Ascending aorta (tissue), 2 donors: Measurements from ENCODE around the gene DOLPP1. TPM values are rescaled to one million over a fixed set of nuclear protein-coding genes. Genes with fewer than 3 reads are reported as not detected.

Source experiments
- DNase-seq, 2 donors: peaks; one replicate each; pipeline ENCODE4 v3.0.0-alpha.2; 2019; ENCODE audit warnings: low spot score in 2 of 2
- H3K27ac ChIP-seq, 2 donors: fragments of 200-600 bp; sonication (generic); one replicate each; pipeline ENCODE4 v1.5.1; 2016 to 2017; ENCODE audit warnings: mild to moderate bottlenecking in 1 of 2
- H3K27me3 ChIP-seq: fragments of 200-600 bp; sonication (generic); one replicate; pipeline ENCODE4 v1.5.1; 2017
- H3K36me3 ChIP-seq, 2 donors: fragments of 200-600 bp; sonication (generic); one replicate each; pipeline ENCODE4 v1.5.1; 2016
- H3K4me1 ChIP-seq, 2 donors: fragments of 200-600 bp; sonication (generic); one replicate each; pipeline ENCODE4 v1.5.1; 2016 to 2017; ENCODE audit warnings: mild to moderate bottlenecking in 1 of 2
- H3K4me3 ChIP-seq, 2 donors: fragments of 200-600 bp; sonication (generic); one replicate each; pipeline ENCODE4 v1.5.1; 2016 to 2017; ENCODE audit warnings: mild to moderate bottlenecking in 1 of 2
- H3K9me3 ChIP-seq, 2 donors: fragments of 200-600 bp; sonication (generic); one replicate each; pipeline ENCODE4 v1.5.1; 2016
- CTCF ChIP-seq, 3 experiments: fragments of 200-600 bp in 2 of 3; fragments of 450-650 bp in 1 of 3; sonication (generic) in 2 of 3; IDR thresholded peaks; one replicate each; pipeline ENCODE4 v1.5.1; 2016 to 2019; ENCODE audit warnings: antibody characterized with exemption in 3 of 3, mild to moderate bottlenecking in 1 of 3, moderate library complexity in 1 of 3
- intact Hi-C: fragments of 100-400 bp; cut with DNase I; formaldehyde crosslinking; loops from one replicate; pipeline ENCODE4 v1.15.1; 2023
- total RNA-seq: library from RNA; depleted of rRNA; stranded (reverse); fragments of >200 nt; gene quantifications from one replicate; pipeline ENCODE4 v1.1.0, GENCODE V29; 2016

The DOLPP1 gene
- total RNA-seq, 1 donor from 2014 or later, result 41.7 TPM

- no peak overlapping the region for H3K27ac ChIP-seq
- no peak for DNase-seq
- H3K4me1 ChIP-seq, result no peaks in the 10 kb centered on the region
- TF ChIP-seq CTCF (IDR thresholded peaks at IDR 0.05), result no peak
- no peaks in the 10 kb centered on the region for H3K9me3 ChIP-seq
- intact Hi-C loops, result no loop called here
- H3K36me3 ChIP-seq, result peaks cover 9 to 20% of the 10 kb centered on the region in 2 donors
- no peak overlapping the region for H3K4me3 ChIP-seq
- no peaks in the 10 kb centered on the region for H3K27me3 ChIP-seq
Measured at GRCh38 chr9:129073404-129073803, 7.5 kb upstream of the DOLPP1 start.

- H3K27me3 ChIP-seq, result no peaks in the 10 kb centered on the region
- TF ChIP-seq CTCF (IDR thresholded peaks at IDR 0.05), result no peak
- no peaks in the 10 kb centered on the region for H3K9me3 ChIP-seq
- DNase-seq, result no peak
- no peaks in the 10 kb centered on the region for H3K4me1 ChIP-seq
- intact Hi-C loops, result no loop called here
- no peak overlapping the region for H3K27ac ChIP-seq
- H3K4me3 ChIP-seq, result no peak overlapping the region
- peaks cover 4 to 13% of the 10 kb centered on the region in 2 donors for H3K36me3 ChIP-seq
Measured at GRCh38 chr9:129074106-129074505, 6.8 kb upstream of the DOLPP1 start.

DNA sequence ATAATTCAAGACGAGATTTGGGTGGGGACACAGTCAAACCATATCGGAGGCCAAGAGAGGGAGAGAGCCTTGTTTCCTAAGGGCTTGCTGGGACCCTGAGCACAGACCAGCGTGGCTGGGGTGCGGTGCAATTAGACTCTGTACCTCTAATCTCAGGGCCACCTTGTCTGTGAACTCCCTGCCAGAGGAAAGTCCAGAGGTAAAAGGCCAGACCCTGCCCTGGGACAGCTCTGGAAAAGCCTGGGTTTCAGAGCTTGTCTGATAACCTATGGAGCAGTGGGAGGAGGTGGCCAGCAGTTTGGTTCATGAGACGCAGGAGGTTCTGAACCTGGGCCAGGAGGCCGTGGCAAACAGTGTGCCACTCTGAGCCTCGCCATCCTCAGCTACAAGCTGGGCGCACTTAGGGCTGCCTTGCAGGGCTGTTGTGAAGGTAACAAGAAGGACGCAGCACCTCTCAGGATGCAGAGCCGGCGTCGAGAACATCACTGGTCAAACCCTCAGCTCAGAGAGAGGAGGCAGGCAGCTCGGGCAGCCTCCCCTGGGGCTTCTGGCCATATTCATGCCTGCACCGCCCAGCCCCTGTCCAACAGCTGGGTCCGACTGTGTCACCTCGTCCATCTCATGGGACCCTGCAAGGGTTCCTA is 4.8 kb upstream of the DOLPP1 start:
- Histone ChIP-seq H3K4me1 (no peaks in the 10 kb centered on the region), H3K4me3 (no peak overlapping the region), H3K27me3 (no peaks in the 10 kb centered on the region), H3K27ac (no peak overlapping the region), H3K9me3 (no peaks in the 10 kb centered on the region), H3K36me3 (no peaks in the 10 kb centered on the region)
- no peak for DNase-seq
- intact Hi-C loops, result no loop called here
- no peak for TF ChIP-seq CTCF (IDR thresholded peaks at IDR 0.05)

GRCh38 chr9:129076640-129077037 is 4.3 kb upstream of the DOLPP1 start:
- Histone ChIP-seq H3K36me3 (no peaks in the 10 kb centered on the region), H3K9me3 (no peaks in the 10 kb centered on the region), H3K27ac (no peak overlapping the region), H3K4me3 (no peak overlapping the region), H3K27me3 (no peaks in the 10 kb centered on the region), H3K4me1 (peaks cover 0 to 2% of the 10 kb centered on the region in 2 donors)
- intact Hi-C loops, result no loop called here
- no peak for DNase-seq
- no peak for TF ChIP-seq CTCF (IDR thresholded peaks at IDR 0.05)

- no peaks in the 10 kb centered on the region for H3K9me3 ChIP-seq
- DNase-seq, result no peak
- intact Hi-C loops, result no loop called here
- H3K27ac ChIP-seq, result no peak overlapping the region
- H3K36me3 ChIP-seq, result no peaks in the 10 kb centered on the region
- no peaks in the 10 kb centered on the region for H3K27me3 ChIP-seq
- no peak overlapping the region for H3K4me3 ChIP-seq
- peaks cover 0 to 7% of the 10 kb centered on the region in 2 donors for H3K4me1 ChIP-seq
- TF ChIP-seq CTCF (IDR thresholded peaks at IDR 0.05), result no peak
Measured at GRCh38 chr9:129077236-129077635, 3.7 kb upstream of the DOLPP1 start.
